Stimulated activated CD4-positive, alpha-beta T cell treated with anti-CD3 and anti-CD28 coated beads, Interleukin-2, amount 100 ng/mL, for 24 hours (primary cell): ENCODE results near the gene RMI2.

ENCODE experiments used
- DNase-seq, 2 donors: peaks; one replicate each; pipeline ENCODE4 v3.0.0-alpha.2; 2020

The RMI2 gene

DNA sequence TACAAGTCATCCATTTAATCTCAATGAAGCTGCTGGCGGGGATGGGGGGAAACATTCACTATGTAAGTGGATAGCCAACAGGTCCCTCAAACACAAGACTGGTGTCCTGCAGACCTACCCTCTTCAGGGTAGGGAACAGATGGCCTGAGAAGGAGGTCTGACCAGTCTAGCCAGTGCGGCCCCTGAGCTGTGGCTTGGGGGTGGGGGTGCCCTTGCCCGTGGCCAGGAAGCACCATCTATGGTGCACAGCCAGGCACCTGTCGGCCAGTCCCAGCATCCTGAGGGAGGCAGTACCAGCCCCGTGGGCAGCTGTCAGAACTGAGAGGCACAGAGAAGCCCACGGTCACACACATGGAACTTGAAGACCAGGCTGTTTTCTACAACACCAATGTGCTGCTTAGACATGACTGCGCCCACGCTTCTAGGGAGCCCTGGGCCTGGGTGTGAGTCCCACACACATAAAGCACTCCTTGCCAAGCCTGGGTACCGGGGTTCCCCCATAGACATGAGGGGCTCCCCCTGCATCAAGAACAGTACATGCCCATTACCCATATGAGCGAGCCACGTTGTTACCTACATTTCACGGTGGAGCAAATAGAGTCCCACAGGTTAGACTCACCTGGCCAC lies 40.9 kb downstream of the RMI2 start:
- DNase-seq = no peak

DNA sequence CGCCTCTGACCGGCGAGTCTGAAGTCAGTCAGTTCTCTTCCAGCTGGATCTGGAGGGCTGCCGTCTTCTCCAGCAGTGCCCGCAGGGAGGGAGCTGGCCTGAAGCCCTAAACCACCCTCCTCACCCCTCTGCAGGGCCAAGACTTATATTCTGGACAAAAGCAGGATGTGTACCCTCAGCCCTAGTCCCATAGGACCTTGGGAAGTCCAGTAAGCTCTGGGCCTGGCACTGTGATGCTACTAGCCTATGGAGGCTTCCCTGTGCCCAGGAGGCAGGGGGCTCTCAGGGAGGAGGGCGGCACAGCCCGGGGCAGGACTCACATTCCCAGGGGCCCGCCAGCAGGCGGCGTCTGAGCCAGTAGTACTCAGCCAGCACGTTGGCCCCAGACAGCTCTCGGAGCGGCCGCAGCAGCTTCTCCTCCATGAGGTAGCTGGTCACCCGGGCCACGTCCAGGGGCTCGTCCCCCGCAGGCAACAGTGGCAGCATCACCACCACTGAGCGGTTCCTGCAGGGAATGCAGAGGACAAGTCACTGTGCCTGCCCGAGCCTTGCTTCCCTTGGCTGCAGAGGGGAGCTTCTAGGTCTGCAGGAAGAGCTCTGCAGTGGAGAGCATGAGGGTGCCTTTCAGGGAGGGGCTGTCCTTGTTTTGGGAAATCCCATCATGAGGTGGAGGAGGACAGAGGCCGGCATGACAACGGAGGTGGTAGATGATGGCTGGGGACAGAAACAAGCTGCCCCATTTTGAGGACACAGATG lies 41.7 kb downstream of the RMI2 start:
- no peak for DNase-seq

DNA sequence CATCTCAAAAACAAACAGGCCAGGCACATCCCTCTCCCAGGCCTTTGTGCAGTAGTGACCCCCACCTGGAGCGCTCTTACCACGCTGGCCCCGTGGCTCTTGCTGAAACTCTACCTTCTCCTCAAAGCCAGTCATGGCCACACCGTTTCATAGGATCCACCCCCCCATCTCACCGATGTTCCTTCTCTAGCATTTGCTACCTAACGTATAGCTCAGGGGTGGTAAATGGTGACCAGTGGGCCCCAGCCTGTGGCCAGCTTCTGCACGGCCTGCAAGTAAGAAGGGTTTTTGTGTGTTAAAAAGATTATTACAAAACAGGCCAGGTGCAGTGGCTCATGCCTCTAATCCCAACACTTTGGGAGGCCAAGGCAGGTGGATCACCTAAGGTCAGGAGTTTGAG lies 43.8 kb downstream of the RMI2 start:
- no peak for DNase-seq

DNA sequence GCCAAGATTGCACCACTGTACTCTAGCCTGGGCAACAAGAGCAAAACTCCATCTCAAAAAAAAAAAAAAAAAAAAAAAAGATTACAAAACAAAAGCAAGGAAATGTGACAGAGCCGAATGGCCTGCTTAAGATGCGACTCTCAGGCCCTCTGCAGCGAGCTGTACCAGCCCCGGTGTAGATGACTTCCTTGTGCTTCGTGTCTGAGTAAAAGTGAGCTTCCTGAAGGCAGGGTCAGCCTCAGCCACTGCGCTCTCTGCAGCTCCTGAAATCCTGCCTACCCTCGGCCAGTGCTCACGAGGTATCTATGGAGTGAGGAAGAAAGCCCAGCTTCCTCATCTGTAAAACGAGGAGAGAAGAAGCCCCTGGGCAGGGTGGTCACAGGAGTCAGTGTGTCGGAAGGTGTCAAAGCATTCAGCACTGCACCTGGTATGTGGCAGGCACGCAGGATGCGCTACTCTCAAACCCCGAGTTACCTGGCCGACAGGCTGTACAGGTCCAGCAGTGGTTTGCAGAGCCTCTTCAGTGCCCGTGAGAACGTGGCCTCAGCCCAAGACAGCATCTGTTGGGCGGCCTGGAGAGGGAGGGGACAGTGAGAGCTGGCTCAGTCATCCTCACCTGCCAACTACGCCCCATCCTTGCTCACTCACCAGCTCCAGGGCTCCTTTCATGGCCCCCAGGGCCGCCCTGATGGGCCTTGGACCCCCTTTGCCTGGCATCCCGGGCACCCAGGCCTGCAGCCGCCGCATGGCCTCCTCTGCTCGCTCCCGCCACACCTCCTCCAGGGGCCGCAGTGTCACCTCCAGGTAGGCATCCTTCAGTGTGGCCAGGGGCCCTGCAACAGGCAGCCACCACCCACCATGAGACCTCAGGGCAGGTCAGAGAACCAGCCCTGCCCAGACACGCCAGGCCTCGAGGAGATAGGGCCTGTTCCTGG lies 44.6 kb downstream of the RMI2 start:
- DNase-seq = no peak

DNA sequence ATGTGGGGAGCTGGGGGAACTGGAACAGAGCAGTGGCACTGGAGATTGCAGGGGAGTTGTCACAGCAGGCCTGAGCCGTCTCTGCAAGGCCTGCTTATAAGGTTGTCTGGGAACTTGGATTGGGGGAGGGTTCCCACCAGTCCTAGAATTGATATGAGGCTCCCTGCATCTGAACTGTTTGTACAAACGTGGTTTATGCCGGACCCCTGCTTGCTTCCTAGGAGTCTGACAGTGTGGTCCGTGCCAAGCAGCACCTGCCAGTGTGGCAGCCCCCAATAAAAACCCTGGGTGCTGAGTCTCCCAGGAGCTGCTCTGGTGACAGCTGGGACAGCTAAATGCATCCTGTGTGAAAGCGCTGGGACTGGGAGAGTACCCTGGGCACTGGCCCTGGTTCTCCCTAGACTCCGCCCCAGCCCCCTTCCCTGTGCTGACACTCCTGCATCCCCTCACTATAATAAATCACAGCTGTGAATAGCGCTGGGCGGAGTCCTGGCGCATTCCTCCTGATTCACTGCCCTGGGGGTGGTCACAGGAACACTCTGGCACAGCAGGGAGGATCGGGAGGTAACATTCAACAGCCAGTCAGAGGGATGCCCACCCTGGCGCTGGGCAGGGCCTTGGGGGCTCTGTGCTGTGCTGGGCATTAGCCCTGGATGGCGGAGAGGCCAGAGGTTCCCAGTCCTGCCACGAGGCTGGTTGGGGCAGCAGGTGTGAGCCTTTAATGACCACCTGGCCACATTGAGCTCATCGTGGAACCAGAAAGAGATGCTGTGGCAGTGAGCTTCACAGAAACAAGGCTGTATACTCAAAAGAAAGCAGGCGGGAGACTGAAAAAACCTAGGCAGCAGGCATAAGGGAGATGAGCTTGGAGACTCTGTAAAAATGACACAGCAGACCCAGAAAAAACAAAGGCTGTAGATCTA lies 45.6 kb downstream of the RMI2 start:
- DNase-seq = no peak

DNA sequence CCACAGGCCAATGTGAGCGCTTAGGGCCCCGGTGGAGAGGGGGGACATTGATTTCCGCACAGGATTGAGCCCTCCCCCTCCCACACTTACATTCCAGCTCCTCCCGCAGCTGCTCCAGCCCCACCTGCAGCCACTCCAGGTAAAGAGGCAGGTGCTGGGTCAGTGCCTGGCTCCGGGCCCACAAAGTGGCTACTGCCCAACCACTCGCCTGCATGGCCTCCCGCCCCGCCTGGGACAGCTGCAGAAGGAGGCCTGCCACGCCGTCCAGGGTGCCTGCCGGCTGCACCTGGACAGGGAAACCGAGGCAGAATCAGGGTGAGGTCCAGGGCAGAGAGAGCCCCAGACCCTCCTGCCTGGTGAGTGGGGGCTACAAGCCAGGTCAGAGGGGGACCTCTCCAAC lies 46.3 kb downstream of the RMI2 start:
- no peak for DNase-seq

DNA sequence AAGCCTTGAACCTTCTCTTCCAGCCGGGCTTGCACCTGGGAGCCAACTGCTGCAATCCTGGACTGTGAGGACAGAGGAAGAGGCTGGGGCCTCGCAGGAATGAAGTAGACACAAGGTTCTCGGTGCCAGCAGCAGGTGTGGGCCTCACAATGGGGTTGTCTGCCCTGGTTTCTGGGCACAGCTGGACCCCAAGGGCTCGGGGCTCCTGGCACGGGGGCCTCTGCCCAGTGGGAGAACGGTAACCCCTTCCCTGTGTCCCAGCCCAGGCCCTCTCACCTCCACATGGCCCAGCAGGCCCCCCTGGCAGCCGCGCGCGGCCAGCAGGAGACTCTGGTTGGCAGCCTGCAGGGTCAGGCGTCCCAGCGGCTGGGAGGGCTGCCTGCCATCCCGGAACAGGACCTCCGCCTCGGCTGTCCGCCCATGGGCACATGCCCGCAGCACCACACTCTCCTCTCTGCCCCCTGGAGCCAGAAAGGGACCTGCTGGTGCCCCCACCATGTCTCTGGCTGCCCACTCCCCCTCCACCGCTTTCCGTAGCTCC lies 46.9 kb downstream of the RMI2 start:
- no peak for DNase-seq

DNA sequence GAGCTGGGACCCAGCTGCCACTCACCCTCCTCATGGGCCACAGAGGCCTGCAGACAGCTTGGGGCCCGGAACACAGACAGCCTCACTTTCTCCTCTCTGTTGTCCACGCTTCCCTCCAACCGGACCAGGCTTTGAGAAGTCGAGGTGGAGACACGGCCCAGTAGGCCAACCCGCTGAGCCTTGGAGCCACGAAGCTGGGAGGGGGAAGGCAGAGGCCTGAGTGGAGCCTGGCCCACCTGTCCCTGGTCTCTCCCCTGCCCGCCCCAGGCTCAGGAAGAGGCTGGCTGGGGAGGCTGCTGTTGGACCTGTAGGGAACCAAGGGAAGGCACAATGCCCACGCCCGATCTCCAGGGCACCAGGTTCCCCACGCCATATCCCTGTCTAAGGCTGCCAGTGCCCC lies 48.1 kb downstream of the RMI2 start:
- no peak for DNase-seq

DNA sequence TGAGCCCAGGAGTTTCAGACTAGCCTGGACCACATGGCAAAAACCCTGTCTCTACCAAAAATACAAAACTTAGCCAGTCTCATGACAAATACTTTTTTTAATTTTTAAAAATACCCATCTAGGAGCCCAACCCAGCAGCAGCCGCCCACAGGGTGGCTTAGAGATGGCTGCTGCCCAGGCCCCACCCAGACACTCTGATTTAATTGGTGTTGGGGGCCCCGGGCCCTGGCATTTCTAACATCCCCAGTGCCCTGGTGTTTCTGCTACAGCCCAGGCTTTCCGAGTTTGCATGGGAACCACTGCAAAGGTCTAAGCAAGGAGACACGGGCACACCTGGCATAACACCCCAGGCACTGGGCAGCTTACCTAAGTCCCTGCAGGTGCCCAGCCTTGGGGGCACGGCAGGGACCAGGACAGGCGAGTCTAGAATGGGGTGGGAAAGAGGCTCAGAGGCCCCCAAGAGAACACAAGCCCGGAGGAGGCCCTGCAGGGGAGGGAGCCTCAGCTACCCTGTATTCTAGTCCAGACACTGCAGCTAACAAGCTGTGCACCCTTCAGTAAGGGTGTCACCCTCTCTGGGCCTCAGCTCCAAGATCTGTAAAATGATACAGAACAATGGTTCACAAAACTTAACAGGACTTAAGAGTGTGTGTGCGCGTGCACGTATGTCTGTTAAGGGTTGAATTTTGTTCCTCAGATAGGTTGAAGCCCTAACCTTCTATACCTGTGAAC lies 48.8 kb downstream of the RMI2 start:
- DNase-seq = no peak

DNA sequence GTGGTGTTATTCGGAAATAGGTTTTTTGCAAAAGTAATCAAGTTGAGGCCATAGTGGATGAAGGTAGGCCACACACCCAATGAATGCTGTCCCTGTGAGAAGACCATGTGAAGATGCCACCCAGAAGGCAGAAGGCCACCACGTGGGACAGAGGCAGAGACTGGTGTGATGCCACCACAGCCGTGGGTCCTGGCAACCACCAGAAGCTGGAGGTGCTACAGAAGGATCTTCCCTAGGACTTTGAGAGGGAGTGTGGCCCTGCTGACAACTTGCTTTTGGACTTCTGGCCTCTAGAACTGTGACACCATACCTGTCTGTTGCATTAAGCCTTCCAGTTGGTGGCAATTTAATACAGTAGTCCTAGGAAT lies 49.3 kb downstream of the RMI2 start:
- no peak for DNase-seq

DNA sequence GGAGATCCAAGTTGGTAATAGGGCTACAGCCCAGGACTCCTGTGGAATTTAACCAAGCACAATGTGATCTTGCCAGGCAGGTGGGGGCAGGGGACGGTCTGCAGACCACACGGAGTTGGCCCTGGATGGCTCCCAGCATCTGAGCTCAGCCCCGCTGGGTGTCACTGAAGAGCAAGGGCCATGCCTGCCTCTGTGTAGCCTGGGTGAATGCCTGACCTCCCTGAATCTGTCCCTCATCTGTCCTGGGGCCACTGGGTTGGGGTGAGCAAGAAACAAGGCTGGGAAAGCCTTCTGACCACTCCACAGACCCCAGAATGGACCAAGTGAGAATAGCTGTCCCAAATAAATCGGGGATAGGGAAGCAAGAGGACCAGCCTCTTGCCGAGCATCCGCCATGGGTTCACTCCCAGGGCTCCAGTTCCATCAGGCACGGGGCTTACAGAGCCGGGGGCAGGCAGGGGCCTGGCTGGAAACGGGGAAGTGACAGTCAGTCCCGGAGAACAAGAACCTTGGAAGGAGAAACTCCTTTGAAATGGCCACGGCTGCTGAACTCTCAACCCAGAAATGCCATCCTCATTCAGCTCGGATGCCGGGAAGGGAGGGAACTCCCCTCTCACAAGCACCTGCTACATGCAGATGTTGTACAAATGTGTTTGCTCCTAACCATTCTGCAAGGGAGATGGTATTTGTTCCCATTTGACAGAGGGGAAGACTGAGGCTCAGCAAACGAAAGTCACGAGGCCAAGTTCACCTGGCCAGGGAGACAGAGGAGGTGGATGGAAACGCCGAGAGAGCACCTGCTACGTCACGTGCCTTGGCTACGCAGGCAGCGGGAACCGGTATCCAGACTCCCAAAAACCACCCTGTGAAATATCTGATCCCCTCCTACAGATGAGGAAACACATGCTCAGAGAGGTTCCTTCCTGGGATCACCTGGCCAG lies 50.0 kb downstream of the RMI2 start:
- DNase-seq = no peak

DNA sequence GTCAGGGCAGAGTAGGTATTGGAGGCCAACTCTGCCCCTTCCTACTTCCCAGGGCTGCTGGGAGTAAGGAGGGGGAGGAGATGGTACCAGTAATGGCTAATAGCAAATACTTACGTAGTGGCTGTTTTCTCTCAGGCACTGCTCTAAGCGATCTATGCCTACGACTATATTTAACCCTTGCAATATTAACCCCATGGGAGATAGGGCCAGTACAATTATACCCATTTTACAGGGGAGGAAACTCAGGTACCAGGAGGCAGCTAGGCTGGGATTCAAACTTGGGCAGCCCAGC lies 50.6 kb downstream of the RMI2 start:
- no peak for DNase-seq

DNA sequence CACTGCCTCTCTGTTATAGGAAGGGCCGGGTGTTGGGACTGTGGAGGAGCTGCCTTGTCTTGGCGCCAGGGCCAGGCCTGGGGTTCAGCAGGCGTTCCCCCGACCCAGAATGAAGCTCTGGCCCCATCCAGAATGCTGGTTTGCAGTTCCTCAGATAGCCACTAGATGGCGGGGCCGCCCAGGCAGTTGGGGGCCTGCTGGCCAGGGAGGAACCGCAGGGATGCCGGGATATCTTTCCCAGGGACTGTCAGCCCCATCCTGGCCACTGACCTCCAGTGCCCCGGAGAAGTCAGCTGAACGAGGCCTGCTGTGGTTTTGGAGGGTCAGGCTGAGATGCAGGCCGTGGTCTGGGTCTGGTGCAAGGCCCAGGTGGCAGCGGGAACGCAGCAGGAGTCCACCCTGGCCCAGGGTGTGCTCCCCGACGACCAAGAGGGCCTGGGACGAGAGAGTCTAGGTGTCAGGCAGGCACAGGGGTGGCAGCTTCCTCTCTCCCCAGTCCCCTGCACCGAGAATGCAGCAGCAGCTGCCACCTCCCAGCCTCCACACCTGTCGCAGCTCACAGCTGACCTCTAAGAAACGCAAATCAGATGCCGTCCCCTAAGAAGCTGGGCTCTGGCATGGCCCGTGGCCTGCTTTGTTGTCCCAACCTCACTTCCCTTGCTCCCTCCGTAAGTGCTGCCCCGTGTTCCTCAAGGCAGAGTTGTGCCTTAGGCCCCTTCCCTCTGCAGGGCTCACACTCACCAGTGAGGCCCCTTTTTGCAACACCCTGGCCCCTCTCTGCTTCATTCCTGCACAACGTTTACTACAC lies 51.2 kb downstream of the RMI2 start:
- DNase-seq = peak; percentile 77 to 79

DNA sequence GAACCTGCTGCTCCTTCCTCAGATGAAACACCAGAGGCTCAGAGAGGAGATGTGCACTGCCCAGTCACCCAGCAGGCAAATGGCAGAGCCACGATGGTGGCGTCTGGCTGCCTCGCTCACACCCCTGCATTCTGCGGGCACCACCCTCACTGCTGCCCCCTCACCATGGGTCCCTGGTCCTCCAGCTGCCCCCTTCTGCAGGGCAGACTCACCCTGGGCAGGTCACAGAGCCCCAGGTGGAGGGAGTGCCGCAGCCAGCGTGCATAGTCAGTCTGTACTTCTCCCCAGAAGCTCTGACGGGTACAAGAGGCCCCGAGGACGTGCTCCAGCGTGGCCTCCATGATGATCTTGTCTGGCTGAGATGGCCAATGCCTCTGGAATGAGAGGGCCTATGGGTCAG lies 52.9 kb downstream of the RMI2 start:
- DNase-seq = no peak

DNA sequence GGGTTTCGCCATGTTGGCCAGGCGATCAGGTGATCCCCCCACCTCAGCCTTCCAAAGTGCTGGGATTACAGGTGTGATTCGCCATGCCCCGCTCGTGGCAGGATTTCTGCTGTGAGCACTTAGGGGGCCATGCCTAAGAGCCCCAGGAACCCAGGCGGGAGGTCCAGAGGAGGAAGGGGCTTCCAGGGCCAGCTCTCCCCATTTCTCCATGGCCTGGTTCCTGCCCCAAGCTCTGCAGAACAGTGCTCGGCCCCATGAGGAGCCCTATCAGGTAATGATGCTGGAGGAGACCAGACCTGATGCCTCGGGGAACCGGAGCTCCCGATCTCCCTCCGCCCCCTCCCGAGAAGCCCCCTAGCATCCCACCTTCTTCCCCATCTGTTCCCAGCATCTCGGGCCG lies 53.6 kb downstream of the RMI2 start:
- no peak for DNase-seq

DNA sequence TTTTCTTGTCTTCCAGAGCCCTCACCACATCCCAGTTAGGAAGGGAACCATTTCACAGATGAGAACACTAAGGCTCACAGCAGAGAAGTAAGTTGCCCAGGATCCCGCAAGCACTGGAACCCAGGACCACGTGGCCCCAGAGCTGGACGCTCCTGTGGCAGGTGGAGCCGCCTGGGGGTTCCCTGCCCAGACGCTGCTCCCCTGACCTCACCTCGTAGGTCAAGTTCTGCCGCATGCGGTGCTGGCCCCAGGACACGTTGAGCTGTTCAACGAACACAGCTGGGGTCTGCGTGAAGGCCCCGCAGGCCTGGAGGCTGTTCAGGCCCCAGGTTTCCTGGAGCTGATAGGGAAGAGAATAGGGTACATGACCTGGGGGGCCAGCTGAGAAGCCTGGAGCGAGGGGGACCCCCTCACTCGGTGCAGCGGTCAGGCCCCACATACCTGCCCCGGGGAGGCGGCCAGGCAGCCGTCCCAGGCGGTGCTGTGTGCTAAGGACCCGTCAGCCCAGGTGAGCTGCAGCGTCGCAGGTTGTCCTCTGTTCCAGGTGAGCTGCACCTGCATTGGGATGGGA lies 54.1 kb downstream of the RMI2 start:
- no peak for DNase-seq

DNA sequence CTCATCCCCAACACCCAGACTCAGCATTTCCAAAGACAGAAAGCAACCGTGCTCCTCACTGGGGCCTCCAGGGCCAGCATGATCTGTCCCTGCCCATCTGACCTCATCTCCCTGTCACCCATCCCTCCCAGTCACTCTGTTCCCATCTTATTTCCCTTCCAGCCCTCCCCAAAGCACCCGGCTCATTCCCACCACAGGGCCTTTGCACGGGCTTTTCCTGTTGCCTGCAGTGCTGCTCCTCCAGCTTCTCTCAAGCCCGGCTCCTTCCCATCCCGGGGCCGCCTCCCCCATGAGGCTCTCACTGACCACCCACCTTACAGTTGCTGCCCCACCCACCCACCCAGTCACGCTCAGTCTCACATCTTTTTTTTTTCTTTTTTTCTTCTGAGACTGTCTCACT lies 54.8 kb downstream of the RMI2 start:
- DNase-seq = no peak
